Psoas muscle (tissue), 8 donors: ENCODE measurements around the gene ACTL8. TPM values are rescaled to one million over a fixed set of nuclear protein-coding genes. Genes with fewer than 3 reads are reported as not detected.

Source experiments
- ATAC-seq, 4 donors: fragments of 200-7000 bp; cut with Tn5 transposase; one replicate each; pipeline ENCODE4 v1.9.1; 2020; ENCODE audit warnings: moderate library complexity in 3 of 4, mild to moderate bottlenecking in 2 of 4
- DNase-seq, 2 donors: peaks; one replicate each; pipeline ENCODE4 v3.0.0-alpha.2; 2020
- H3K27ac ChIP-seq: fragments of 200-600 bp; one replicate; pipeline ENCODE4 v1.8.0; 2022
- H3K27me3 ChIP-seq, 3 donors: fragments of 200-600 bp in 1 of 3; one replicate each; pipeline versions ENCODE4 v1.6.1 to v1.8.0; 2013 to 2022; ENCODE audit warnings: low read length in 2 of 3, mild to moderate bottlenecking in 2 of 3, moderate library complexity in 1 of 3; ENCODE audit not compliant: insufficient read depth in 3 of 3
- H3K36me3 ChIP-seq, 2 donors: fragments of 200-600 bp in 1 of 2; one replicate each; pipeline versions ENCODE4 v1.6.1 to v1.8.0; 2013 to 2022; ENCODE audit warnings: low read depth in 1 of 2, mild to moderate bottlenecking in 1 of 2, moderate library complexity in 1 of 2; ENCODE audit not compliant: insufficient read depth in 1 of 2
- H3K4me1 ChIP-seq: fragments of 200-600 bp; one replicate; pipeline ENCODE4 v1.8.0; 2022
- H3K4me3 ChIP-seq: fragments of 200-600 bp; one replicate; pipeline ENCODE4 v1.8.0; 2022; ENCODE audit warnings: mild to moderate bottlenecking
- H3K9me3 ChIP-seq: fragments of 200-600 bp; one replicate; pipeline ENCODE4 v1.8.0; 2022
- WGBS, 3 donors: extraction: QIAGEN DNeasy Blood & Tissue Kit; methylation state at CpG; one replicate each; pipeline versions ENCODE4 v1.1.6 to v1.1.7; 2013; 5-methylcytosine and 5-hydroxymethylcytosine counted together
- intact Hi-C, 2 donors: fragments of 100-400 bp; cut with DNase I; formaldehyde crosslinking; loops; one replicate each; pipeline versions ENCODE4 v1.11.0 to v1.14.2; 2022
- polyA plus RNA-seq, 3 donors: library from polyadenylated mRNA; stranded (reverse); fragments of 200-250 nt; gene quantifications; one replicate each; pipeline ENCODE4 v1.2.3, GENCODE V29; 2013
- total RNA-seq, 4 donors: library from RNA; stranded (reverse); fragmentation: NEBNext Ultra II Directional in 2 of 4; extraction: Animal tissue kit (Norgen Biotek cat#: 25700) in 2 of 4; gene quantifications; one replicate each; pipeline versions ENCODE4 v1.2.1 to v1.2.4, GENCODE V29; 2021 to 2023
- TF ChIP-seq, protein P1 (sequence below): fragments of 200-600 bp; IDR thresholded peaks from one replicate; pipeline ENCODE4 v1.8.0; 2022; ENCODE audit warnings: antibody characterized with exemption
- donor health status: healthy with polysubstance abuse.
- donor health status: DM: no; HTN: no; CAD: no; lungs with moderate emphysema.
- donor health status: Bipolar disorder and iron deficiency.
- donor health status: healthy.
- donor health status: DM: yes; HTN: yes; CAD: no.
- donor health status: DM: no; HTN: no; CAD: no.
- donor health status: DM: no; HTN: no; CAD: no.
- donor health status: DM: yes; HTN: yes; CAD: no.

ACTL8 gene
- total and polyA plus RNA-seq, 7 donors = not detected

DNA sequence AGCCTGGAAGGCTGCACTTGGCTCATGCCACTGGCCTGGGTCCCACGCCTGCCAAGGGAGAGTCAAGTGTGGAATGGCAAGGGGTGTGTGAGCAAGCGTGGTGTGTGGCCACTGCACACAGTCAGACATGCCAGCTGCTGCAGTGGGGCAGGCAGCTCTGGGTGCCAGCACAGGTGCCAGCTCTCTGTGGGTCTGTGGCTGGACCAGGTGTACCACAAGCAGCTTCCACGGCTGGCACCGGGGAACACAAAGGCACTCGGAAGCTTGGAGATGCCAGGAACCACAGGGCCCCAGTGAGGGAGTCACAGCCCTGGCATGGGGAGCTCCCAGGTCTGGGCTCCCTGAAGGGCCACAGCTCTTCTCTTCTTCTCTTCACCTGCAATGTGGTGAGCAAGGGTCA, 34.8 kb downstream of the ACTL8 start:
- Histone ChIP-seq H3K27me3 (peaks cover 0 to 38% (median 5%) of the 10 kb centered on the region in 3 donors), H3K27ac (no peak overlapping the region), H3K9me3 (no peaks in the 10 kb centered on the region), H3K4me3 (no peak overlapping the region), H3K36me3 (no peaks in the 10 kb centered on the region), H3K4me1 (no peaks in the 10 kb centered on the region)
- 51 to 54% (median 52%) methylated on average over 5 of the region's 5 CpGs for WGBS, 3 donors
- intact Hi-C loops = no loop called here
- TF ChIP-seq, protein P1, sequence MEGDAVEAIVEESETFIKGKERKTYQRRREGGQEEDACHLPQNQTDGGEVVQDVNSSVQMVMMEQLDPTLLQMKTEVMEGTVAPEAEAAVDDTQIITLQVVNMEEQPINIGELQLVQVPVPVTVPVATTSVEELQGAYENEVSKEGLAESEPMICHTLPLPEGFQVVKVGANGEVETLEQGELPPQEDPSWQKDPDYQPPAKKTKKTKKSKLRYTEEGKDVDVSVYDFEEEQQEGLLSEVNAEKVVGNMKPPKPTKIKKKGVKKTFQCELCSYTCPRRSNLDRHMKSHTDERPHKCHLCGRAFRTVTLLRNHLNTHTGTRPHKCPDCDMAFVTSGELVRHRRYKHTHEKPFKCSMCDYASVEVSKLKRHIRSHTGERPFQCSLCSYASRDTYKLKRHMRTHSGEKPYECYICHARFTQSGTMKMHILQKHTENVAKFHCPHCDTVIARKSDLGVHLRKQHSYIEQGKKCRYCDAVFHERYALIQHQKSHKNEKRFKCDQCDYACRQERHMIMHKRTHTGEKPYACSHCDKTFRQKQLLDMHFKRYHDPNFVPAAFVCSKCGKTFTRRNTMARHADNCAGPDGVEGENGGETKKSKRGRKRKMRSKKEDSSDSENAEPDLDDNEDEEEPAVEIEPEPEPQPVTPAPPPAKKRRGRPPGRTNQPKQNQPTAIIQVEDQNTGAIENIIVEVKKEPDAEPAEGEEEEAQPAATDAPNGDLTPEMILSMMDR = no peak
- ATAC-seq = no peak
- no peak for DNase-seq

DNA sequence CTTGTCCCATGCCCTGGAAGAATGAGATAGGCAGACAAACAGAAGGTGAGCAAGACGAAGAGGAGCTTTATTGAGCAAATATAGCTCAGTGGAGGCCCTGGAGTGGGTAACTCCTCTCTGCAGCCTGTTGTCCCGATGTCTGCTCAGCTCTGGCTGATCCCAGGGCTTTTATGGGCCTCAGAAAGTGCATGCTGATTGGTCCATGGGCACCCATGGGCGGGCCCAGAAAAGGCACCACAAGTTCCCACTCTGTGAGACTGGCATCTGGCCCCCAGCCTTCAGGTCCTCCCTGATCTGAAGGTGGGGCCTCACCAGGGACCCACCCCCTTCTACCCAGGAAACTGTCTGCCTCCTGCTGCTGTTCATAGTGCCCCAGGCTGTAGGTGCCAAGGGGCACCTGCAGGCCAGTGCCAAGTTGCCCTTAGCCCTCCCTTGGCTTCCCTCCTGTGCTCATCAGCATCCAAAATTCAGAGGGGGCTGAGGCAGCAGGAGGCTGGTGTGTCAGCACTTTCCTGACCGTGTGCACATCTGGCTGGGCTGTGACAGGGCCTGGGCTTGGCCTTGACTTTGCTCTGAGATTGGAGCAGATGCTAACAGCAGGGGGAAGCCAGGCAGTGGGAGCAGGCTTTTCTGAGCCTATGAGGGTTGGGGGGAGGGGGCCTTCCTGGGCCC, 35.4 kb downstream of the ACTL8 start:
- ATAC-seq = no peak
- TF ChIP-seq, protein P1 = no peak
- no peak for DNase-seq
- Histone ChIP-seq H3K4me3 (no peak overlapping the region), H3K4me1 (no peaks in the 10 kb centered on the region), H3K27ac (no peak overlapping the region), H3K27me3 (peaks cover 0 to 41% (median 8%) of the 10 kb centered on the region in 3 donors), H3K9me3 (no peaks in the 10 kb centered on the region), H3K36me3 (no peaks in the 10 kb centered on the region)
- intact Hi-C loops = no loop called here
- WGBS, 3 donors = 59 to 77% (median 65%) methylated on average over 4 of the region's 4 CpGs

DNA sequence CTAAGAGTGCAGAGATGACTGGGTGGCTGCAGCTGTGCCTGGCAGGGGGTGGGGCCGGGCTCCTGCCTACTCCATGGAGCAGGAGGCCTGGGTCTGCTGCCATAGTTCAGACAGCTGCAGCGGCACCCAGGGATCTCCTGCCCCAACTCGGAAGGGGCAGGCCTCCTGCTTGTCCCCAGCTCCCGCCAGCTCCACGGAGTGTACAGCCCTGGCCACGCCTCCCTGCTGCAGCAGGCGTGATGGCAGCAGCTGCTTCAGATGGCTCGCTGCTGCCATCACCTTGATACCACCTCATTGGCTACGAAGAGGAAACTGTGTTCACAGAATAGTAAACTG, 35.9 kb downstream of the ACTL8 start:
- intact Hi-C loops = no loop called here
- no peaks in the 10 kb centered on the region for H3K9me3 ChIP-seq
- no peak for DNase-seq
- TF ChIP-seq, protein P1 = no peak
- H3K27me3 ChIP-seq = peaks cover 0 to 41% (median 8%) of the 10 kb centered on the region in 3 donors
- no peaks in the 10 kb centered on the region for H3K4me1 ChIP-seq
- H3K4me3 ChIP-seq = no peak overlapping the region
- no peak overlapping the region for H3K27ac ChIP-seq
- H3K36me3 ChIP-seq = no peaks in the 10 kb centered on the region
- ATAC-seq = no peak
- 25 to 43% (median 27%) methylated on average over 9 of the region's 9 CpGs for whole genome bisulfite sequencing, 3 donors

DNA sequence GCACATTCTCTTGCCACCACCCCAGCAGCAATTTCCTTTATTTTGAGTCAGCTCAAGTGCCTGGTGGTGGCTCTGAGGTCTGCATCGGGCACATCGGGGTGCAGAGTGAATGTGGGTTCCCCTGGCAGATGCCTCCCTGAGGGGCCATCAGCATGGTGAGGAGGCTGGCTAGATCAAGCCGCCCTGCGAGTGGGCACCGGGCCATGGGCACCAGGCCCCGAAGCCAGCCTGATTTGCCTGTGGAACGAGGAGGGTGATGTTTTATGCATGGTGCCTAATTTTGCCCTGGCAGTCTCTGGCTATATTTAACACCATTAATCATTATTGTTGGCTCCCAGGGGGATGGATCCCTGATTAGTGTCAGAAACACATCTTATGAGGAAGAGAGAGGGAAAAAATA, 36.3 kb downstream of the ACTL8 start:
- TF ChIP-seq, protein P1 = no peak

DNA sequence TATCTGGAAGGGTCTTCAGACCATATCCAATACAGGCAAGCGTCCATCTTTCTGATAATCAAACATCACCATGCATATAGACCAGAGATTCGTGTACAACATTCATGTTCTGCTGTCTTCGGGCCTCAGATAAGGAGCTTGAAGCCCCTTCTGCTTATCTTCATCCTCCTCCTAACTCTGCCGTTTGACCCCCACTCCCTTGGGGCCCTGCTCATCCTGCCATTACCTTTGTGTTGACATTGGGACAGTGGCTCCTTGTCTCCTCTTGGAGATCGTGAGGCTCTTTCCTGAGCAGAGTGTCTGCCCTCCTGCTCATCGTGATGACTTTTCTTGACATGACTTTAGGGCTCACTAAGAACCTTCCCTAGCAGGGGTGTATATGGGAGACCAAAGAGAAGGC, 37.3 kb downstream of the ACTL8 start:
- intact Hi-C loops = no loop called here

More for the DNA sequence above, 36.3 kb downstream of the ACTL8 start:
- ATAC-seq (no peak), DNase-seq (no peak)
- no peak overlapping the region for H3K27ac ChIP-seq
- H3K4me1 ChIP-seq = no peaks in the 10 kb centered on the region
- H3K9me3 ChIP-seq = no peaks in the 10 kb centered on the region
- 54 to 66% (median 55%) methylated on average over 7 of the region's 7 CpGs for WGBS, 3 donors
- no peak overlapping the region for H3K4me3 ChIP-seq
- H3K27me3 ChIP-seq = peaks cover 0 to 41% (median 8%) of the 10 kb centered on the region in 3 donors
- no peaks in the 10 kb centered on the region for H3K36me3 ChIP-seq
- intact Hi-C loops = no loop called here

More for the DNA sequence above, 37.3 kb downstream of the ACTL8 start:
- DNase-seq = no peak
- TF ChIP-seq, protein P1 = no peak
- Histone ChIP-seq H3K9me3 (no peaks in the 10 kb centered on the region), H3K4me1 (no peaks in the 10 kb centered on the region), H3K4me3 (no peak overlapping the region), H3K27ac (no peak overlapping the region), H3K27me3 (peaks cover 0 to 43% (median 8%) of the 10 kb centered on the region in 3 donors), H3K36me3 (no peaks in the 10 kb centered on the region)
- no peak for ATAC-seq
- 79 to 87% (median 80%) methylated on average over 6 of the region's 6 CpGs for WGBS, 3 donors
